ENCODE measurements around the gene IGFBPL1. TPM values are rescaled to one million over a fixed set of nuclear protein-coding genes. Genes with fewer than 3 reads are reported as not detected.

IGFBPL1 gene
- total RNA-seq, 1 experiment from 2014 or later = 37.9 TPM

GRCh38 chr9:38439291-38439915, 15.1 kb upstream of the IGFBPL1 start:
- H2AK5ac ChIP-seq (ENCODE audit: insufficient read length, low read length) = no peak overlapping the region
- no CpG with 5 or more reads among the region's 3 CpGs for WGBS (ENCODE audit: extremely low coverage, insufficient read length, low lambda C conversion rate)
- H3K23ac ChIP-seq (ENCODE audit: insufficient read length, low read depth, low read length) = no peak overlapping the region
- TF ChIP-seq, protein P1, sequence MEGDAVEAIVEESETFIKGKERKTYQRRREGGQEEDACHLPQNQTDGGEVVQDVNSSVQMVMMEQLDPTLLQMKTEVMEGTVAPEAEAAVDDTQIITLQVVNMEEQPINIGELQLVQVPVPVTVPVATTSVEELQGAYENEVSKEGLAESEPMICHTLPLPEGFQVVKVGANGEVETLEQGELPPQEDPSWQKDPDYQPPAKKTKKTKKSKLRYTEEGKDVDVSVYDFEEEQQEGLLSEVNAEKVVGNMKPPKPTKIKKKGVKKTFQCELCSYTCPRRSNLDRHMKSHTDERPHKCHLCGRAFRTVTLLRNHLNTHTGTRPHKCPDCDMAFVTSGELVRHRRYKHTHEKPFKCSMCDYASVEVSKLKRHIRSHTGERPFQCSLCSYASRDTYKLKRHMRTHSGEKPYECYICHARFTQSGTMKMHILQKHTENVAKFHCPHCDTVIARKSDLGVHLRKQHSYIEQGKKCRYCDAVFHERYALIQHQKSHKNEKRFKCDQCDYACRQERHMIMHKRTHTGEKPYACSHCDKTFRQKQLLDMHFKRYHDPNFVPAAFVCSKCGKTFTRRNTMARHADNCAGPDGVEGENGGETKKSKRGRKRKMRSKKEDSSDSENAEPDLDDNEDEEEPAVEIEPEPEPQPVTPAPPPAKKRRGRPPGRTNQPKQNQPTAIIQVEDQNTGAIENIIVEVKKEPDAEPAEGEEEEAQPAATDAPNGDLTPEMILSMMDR (conservative IDR thresholded peaks at IDR 0.05) = no peak
- H3K27ac ChIP-seq (ENCODE audit: insufficient read length, low read depth, low read length) = no peak overlapping the region
- no peaks in the 10 kb centered on the region for H3K79me2 ChIP-seq (ENCODE audit: insufficient read depth, low read length)
- no peaks in the 10 kb centered on the region; a peak in 1 of 5 replicates for H3K9me3 Mint-ChIP-seq
- no peak overlapping the region for H3K56ac ChIP-seq (ENCODE audit: insufficient read length, low read depth, low read length)
- H3K9me3 ChIP-seq (ENCODE audit: control insufficient read depth, low read depth, low read length) = no peaks in the 10 kb centered on the region
- H4K20me1 ChIP-seq (ENCODE audit: control insufficient read depth, insufficient read depth, insufficient read length) = no peaks in the 10 kb centered on the region
- peaks cover 4% of the 10 kb centered on the region for H3K27me3 Mint-ChIP-seq (ENCODE audit: low read depth)
- H3K9ac ChIP-seq (ENCODE audit: extremely low read depth, insufficient read length, low read length) = no peak overlapping the region
- no peaks in the 10 kb centered on the region for H3K4me1 ChIP-seq (ENCODE audit: insufficient read depth, low read length)
- no peaks in the 10 kb centered on the region for H3K23me2 ChIP-seq (ENCODE audit: insufficient read length, low read depth, low read length, poor library complexity, severe bottlenecking)
- H3K4me2 ChIP-seq (ENCODE audit: insufficient read depth, insufficient read length, low read length) = no peak overlapping the region
- no peak overlapping the region for H3K4me3 Mint-ChIP-seq
- H3K79me1 ChIP-seq (ENCODE audit: insufficient read depth, low read depth, low read length, poor library complexity, severe bottlenecking) = no peaks in the 10 kb centered on the region
- H3K4me1 Mint-ChIP-seq = peaks cover 7 to 11% of the 10 kb centered on the region in 2 experiments
- no peak for DNase-seq
- H3K27me3 ChIP-seq (ENCODE audit: insufficient read depth, low read length) = no peaks in the 10 kb centered on the region
- no peak overlapping the region for H3K18ac ChIP-seq (ENCODE audit: insufficient read length, low read depth, low read length)
- no peak overlapping the region for H4K91ac ChIP-seq (ENCODE audit: insufficient read length, low read depth, low read length)
- H3K27ac Mint-ChIP-seq = no peak overlapping the region; a peak in 1 of 7 replicates
- H2BK120ac ChIP-seq (ENCODE audit: low read depth, low read length, poor library complexity, severe bottlenecking) = no peak overlapping the region
- no peaks in the 10 kb centered on the region for H3K36me3 Mint-ChIP-seq (ENCODE audit: insufficient read depth in 1 of 3, low read depth in 3 of 3)
- H3K4ac ChIP-seq (ENCODE audit: low read depth, low read length) = no peak overlapping the region
- no peak overlapping the region for H2AFZ ChIP-seq (ENCODE audit: low read length)
- no peak overlapping the region for H4K8ac ChIP-seq (replicated peaks; ENCODE audit: insufficient read length, low read depth, low read length)
- H2BK15ac ChIP-seq (ENCODE audit: low read depth, low read length) = no peak overlapping the region
- no peak overlapping the region for H2BK5ac ChIP-seq (ENCODE audit: insufficient read length, low read length)
- no peak overlapping the region for H3K14ac ChIP-seq (ENCODE audit: insufficient read depth, low read length)
- H2BK12ac ChIP-seq (ENCODE audit: insufficient read length, low read depth, low read length) = no peak overlapping the region
- no peak overlapping the region for H2BK20ac ChIP-seq (ENCODE audit: low read depth, low read length, poor library complexity, severe bottlenecking)
- H4K5ac ChIP-seq (ENCODE audit: insufficient read length, low read depth, low read length) = no peak overlapping the region
- H3T11ph ChIP-seq (ENCODE audit: low read length) = no peak overlapping the region
